ENCODE data around the gene MCTP1.

Gene MCTP1

DNA sequence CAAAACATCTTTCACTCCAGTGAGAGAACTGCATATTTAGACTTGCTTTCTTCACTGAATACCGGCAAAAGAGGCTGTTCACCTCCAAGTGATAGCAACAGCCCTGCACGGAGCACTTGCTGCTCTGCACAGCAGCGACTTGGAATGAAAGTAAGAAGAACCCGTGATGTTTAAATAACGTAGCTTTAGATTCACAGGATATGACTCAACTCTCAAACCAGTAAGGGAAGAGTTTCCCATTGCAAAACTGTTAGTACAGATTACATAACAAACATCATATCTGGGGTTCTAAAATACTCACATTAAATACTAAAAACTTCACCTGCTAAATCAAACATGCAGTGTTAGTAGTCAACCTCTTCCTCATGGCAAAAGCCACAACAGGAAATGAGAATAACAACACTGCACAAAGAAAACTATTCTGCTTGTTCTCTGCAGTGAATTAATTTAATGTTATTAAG, 203.4 kb downstream of the MCTP1 start:
- ChIA-PET POLR2A (no interaction called here), CTCF (no interaction called here)
- no peak for DNase-seq (ENCODE audit: extremely low spot score)
- TF ChIP-seq SP1 (IDR thresholded peaks at IDR 0.05): no peak
- no peak for TF ChIP-seq TARDBP (IDR thresholded peaks at IDR 0.05)
- TF ChIP-seq FOXK2 (IDR thresholded peaks at IDR 0.05): no peak
- TF ChIP-seq ELF4 (IDR thresholded peaks at IDR 0.05): no peak
- no peak for TF ChIP-seq FOXM1 (IDR thresholded peaks at IDR 0.05; ENCODE audit: borderline replicate concordance)
- TF ChIP-seq ZNF384 (IDR thresholded peaks at IDR 0.05): no peak
- no peak for TF ChIP-seq FOXA1 (IDR thresholded peaks at IDR 0.05)
- no peak for TF ChIP-seq NFRKB (IDR thresholded peaks at IDR 0.05)
- TF ChIP-seq L3MBTL2 (conservative IDR thresholded peaks at IDR 0.05): no peak
- TF ChIP-seq BHLHE40 (IDR thresholded peaks at IDR 0.05; ENCODE audit: borderline replicate concordance): no peak
- no peak for TF ChIP-seq CTBP1 (IDR thresholded peaks at IDR 0.05; ENCODE audit: borderline replicate concordance)
- TF ChIP-seq, protein P1, sequence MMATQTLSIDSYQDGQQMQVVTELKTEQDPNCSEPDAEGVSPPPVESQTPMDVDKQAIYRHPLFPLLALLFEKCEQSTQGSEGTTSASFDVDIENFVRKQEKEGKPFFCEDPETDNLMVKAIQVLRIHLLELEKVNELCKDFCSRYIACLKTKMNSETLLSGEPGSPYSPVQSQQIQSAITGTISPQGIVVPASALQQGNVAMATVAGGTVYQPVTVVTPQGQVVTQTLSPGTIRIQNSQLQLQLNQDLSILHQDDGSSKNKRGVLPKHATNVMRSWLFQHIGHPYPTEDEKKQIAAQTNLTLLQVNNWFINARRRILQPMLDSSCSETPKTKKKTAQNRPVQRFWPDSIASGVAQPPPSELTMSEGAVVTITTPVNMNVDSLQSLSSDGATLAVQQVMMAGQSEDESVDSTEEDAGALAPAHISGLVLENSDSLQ (IDR thresholded peaks at IDR 0.05): no peak
- TF ChIP-seq HDGF (IDR thresholded peaks at IDR 0.05; ENCODE audit: borderline replicate concordance): no peak
- no peak for TF ChIP-seq LEF1 (IDR thresholded peaks at IDR 0.05; ENCODE audit: borderline replicate concordance)
- no peak for TF ChIP-seq ARNT (IDR thresholded peaks at IDR 0.05)
- TF ChIP-seq SUZ12 (IDR thresholded peaks at IDR 0.05): no peak

DNA sequence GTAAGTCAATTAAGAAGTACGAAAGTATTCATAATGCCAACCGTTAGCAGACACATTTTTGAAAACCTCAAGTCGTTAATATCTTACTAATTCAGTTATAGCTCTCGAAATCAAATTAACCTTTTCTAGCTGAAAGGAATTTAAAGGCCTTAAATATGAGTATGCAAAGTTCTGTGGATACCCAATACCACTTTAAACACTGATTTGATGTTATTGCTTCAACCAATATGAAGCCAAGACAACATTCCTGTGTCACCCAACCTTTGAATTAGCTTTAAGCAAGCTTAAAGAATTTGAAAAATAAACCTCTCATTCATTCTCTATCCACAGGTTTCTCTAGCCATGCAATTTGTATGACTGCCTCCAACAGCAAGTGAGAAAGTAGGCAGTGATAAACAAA, 204.5 kb downstream of the MCTP1 start:
- ChIA-PET CTCF (interaction anchor here (0.6 kb wide), 1 partner anchor 187 kb away, joined by 3 read pairs; no protein-coding TSS in a partner anchor), POLR2A (no interaction called here)
- TF ChIP-seq HDGF (IDR thresholded peaks at IDR 0.05; ENCODE audit: borderline replicate concordance) (no peak), BHLHE40 (IDR thresholded peaks at IDR 0.05; ENCODE audit: borderline replicate concordance) (no peak), CTBP1 (IDR thresholded peaks at IDR 0.05; ENCODE audit: borderline replicate concordance) (no peak), L3MBTL2 (conservative IDR thresholded peaks at IDR 0.05) (no peak), TARDBP (IDR thresholded peaks at IDR 0.05) (no peak), SP1 (IDR thresholded peaks at IDR 0.05) (no peak), ZNF384 (IDR thresholded peaks at IDR 0.05) (no peak), LEF1 (IDR thresholded peaks at IDR 0.05; ENCODE audit: borderline replicate concordance) (no peak), SUZ12 (IDR thresholded peaks at IDR 0.05) (no peak), ELF4 (IDR thresholded peaks at IDR 0.05) (no peak), NFRKB (IDR thresholded peaks at IDR 0.05) (no peak)
- TF ChIP-seq, protein P1 (IDR thresholded peaks at IDR 0.05): no peak
- DNase-seq (ENCODE audit: extremely low spot score): no peak

DNA sequence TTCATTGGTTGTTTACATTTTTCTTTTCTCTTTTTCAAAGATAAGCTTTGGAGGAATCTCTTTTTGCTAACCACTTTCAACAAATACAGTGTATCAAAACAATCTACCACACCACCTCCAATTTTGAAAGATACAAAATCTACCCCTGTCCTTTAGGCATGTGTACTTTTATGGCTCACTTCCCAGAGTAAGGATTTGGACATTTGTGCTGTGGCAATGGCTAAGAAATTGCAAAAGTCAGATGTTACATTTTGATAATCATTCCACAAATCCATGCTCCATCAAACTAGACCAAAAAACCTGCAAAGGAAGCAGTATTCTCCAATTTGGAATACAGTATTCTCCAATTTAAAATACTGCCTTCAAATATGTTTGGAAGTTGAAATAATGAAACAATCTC, 204.9 kb downstream of the MCTP1 start:
- DNase-seq (ENCODE audit: extremely low spot score): no peak
- ChIA-PET CTCF (interaction anchor here (0.6 kb wide), 1 partner anchor 187 kb away, joined by 3 read pairs; no protein-coding TSS in a partner anchor), POLR2A (no interaction called here)
- TF ChIP-seq FOXM1 (IDR thresholded peaks at IDR 0.05; ENCODE audit: borderline replicate concordance) (no peak), ELF4 (IDR thresholded peaks at IDR 0.05) (no peak), BHLHE40 (IDR thresholded peaks at IDR 0.05; ENCODE audit: borderline replicate concordance) (no peak)
- TF ChIP-seq, protein P1 (IDR thresholded peaks at IDR 0.05): no peak

DNA sequence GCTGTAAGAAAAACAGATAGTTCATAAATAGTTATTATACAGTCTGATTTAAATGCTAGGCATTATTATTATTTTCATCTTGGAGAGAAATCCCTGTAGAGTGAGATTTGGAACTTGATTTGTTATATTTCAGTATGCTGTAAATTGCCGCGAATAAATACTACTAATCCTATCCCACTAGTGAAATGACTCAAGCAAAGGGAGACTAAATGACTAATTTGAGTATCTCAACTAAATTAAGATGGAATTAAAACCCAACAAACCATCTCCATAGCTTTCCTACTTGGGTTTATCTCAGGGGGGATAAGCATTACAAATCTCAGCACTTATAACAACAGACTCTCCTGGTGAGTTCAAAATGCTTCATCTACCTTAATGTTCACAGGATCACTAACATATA, 206.0 kb downstream of the MCTP1 start:
- no peak for DNase-seq (ENCODE audit: extremely low spot score)
- ChIA-PET CTCF (no interaction called here), POLR2A (no interaction called here)
- TF ChIP-seq L3MBTL2 (conservative IDR thresholded peaks at IDR 0.05) (no peak), FOXK2 (IDR thresholded peaks at IDR 0.05) (no peak), NFRKB (IDR thresholded peaks at IDR 0.05) (no peak), FOXA1 (IDR thresholded peaks at IDR 0.05) (no peak), ARNT (IDR thresholded peaks at IDR 0.05) (no peak), BHLHE40 (IDR thresholded peaks at IDR 0.05; ENCODE audit: borderline replicate concordance) (no peak), LEF1 (IDR thresholded peaks at IDR 0.05; ENCODE audit: borderline replicate concordance) (no peak), HDGF (IDR thresholded peaks at IDR 0.05; ENCODE audit: borderline replicate concordance) (no peak), FOXM1 (IDR thresholded peaks at IDR 0.05; ENCODE audit: borderline replicate concordance) (no peak), SP1 (IDR thresholded peaks at IDR 0.05) (no peak), SUZ12 (IDR thresholded peaks at IDR 0.05) (no peak), TARDBP (IDR thresholded peaks at IDR 0.05) (no peak), CTBP1 (IDR thresholded peaks at IDR 0.05; ENCODE audit: borderline replicate concordance) (no peak), ELF4 (IDR thresholded peaks at IDR 0.05) (no peak)

DNA sequence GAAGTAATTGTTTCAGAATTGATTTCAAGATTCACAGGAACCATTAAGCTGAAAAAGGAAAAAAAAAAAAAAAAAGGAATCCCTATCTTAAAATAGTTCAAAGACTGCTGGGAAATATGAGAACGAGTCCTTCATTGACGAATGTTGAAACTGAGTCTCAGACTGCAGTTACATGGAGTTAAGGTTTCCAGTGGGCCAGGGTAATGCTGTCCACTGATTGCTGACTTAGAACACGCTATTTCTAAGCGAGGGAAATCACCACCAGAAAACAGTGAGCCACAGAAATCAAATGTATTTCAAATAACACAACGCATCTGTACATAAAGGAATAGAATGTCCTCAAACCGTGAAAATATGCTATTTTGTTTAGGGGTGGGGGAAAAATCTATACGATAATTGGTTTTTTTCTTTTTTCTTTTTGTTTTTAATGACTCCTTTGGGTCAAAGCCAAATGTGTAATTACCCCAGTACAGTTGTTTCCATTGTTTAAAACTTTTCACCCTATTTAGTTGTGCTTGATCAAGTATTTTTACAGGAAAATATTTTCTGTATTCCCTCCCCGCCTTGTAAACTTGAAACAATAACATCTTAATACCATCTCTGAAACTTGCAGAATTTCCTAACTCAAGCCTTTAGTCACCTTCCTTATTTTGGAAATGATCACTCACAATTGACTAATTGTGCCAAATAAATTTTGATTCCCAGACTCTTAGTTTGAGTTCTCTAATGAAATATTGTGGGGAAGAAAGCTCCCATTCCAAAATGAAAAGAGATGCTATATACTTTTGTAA, 208.3 kb downstream of the MCTP1 start:
- no peak for DNase-seq (ENCODE audit: extremely low spot score)
- TF ChIP-seq, protein P1 (IDR thresholded peaks at IDR 0.05): no peak
- TF ChIP-seq L3MBTL2 (conservative IDR thresholded peaks at IDR 0.05): no peak
- CTCF ChIA-PET: interaction anchor here (0.6 kb wide), 1 partner anchor 1262 kb away, joined by 3 read pairs; no protein-coding TSS in a partner anchor
- POLR2A ChIA-PET: no interaction called here

DNA sequence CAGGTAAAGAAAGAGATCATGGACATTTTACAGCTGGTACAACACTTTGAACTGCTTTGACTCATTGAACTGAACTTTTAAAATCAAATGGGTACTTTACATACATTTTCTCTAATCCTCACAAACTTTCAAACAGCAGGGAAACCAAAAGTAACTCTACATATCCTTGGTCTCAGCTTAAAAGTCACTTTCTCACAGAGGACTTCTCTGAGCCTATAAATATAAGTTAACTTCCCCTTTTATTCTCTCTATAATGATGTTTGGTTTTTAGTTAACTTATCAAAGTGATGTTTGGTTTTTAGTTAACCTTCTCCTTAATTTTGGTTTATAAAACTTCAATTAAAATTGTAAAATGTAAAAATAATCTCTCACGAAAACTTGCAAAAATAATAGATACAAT, 209.8 kb downstream of the MCTP1 start:
- ChIA-PET CTCF (interaction anchor here (0.6 kb wide), 1 partner anchor 107 kb away, joined by 3 read pairs; no protein-coding TSS in a partner anchor), POLR2A (no interaction called here)
- TF ChIP-seq NFRKB (IDR thresholded peaks at IDR 0.05) (no peak), FOXA1 (IDR thresholded peaks at IDR 0.05) (no peak), LEF1 (IDR thresholded peaks at IDR 0.05; ENCODE audit: borderline replicate concordance) (no peak), FOXM1 (IDR thresholded peaks at IDR 0.05; ENCODE audit: borderline replicate concordance) (no peak), ELF4 (IDR thresholded peaks at IDR 0.05) (no peak), L3MBTL2 (conservative IDR thresholded peaks at IDR 0.05) (no peak), ARNT (IDR thresholded peaks at IDR 0.05) (no peak), SP1 (IDR thresholded peaks at IDR 0.05) (no peak), HDGF (IDR thresholded peaks at IDR 0.05; ENCODE audit: borderline replicate concordance) (no peak), CTBP1 (IDR thresholded peaks at IDR 0.05; ENCODE audit: borderline replicate concordance) (no peak)
- TF ChIP-seq, protein P1 (IDR thresholded peaks at IDR 0.05): no peak
- no peak for DNase-seq (ENCODE audit: extremely low spot score)
